ENCODE data around the gene CCDC30.

- TF ChIP-seq POLR2AphosphoS5 (IDR thresholded peaks at IDR 0.05) (no peak), CTCF (IDR thresholded peaks at IDR 0.05) (no peak), POLR2A (IDR thresholded peaks at IDR 0.05; ENCODE audit: low read depth) (no peak), EP300 (IDR thresholded peaks at IDR 0.05) (no peak)
Observed at GRCh38 chr1:42646056-42646455, 183.0 kb downstream of the CCDC30 start.

All from esophagus muscularis mucosa (tissue), 4 donors.